GM12878 (cell line): ENCODE results near the gene ECM1.

ENCODE experiments used
- BRCA1 ChIP-seq: IDR thresholded peaks from 2 replicates; pipeline ENCODE4 v1.6.1; 2011; ENCODE audit warnings: low read depth, low read length, improper control_type of control experiment
- EGR1 ChIP-seq, 2 experiments: IDR thresholded peaks; 1 replicate in 1 of 2; 2 replicates in 1 of 2; pipeline ENCODE4 v1.6.1; 2011 to 2012; ENCODE audit warnings: low read depth in 2 of 2, low read length in 2 of 2, borderline replicate concordance in 1 of 2, mild to moderate bottlenecking in 1 of 2, moderate library complexity in 1 of 2
- POLR2A ChIP-seq: IDR thresholded peaks from 2 replicates; pipeline ENCODE4 v1.6.1; 2011; ENCODE audit warnings: low read depth, mild to moderate bottlenecking, low read length
- POLR2AphosphoS2 ChIP-seq: IDR thresholded peaks from 2 replicates; pipeline ENCODE4 v1.6.1; 2011; ENCODE audit warnings: low read depth, mild to moderate bottlenecking, low read length, improper control_type of control experiment, moderate library complexity
- YY1 ChIP-seq: IDR thresholded peaks from 2 replicates; pipeline ENCODE4 v1.6.1; 2011; ENCODE audit warnings: low read depth, mild to moderate bottlenecking, low read length
- TF ChIP-seq, protein P1 (sequence below): IDR thresholded peaks from 2 replicates; pipeline ENCODE4 v1.6.1; 2012; ENCODE audit warnings: low read depth, low read length, improper control_type of control experiment
- TF ChIP-seq, protein P2 (sequence below): IDR thresholded peaks from 2 replicates; pipeline ENCODE4 v1.6.1; 2012; ENCODE audit warnings: low read depth, low read length, improper control_type of control experiment

DNA sequence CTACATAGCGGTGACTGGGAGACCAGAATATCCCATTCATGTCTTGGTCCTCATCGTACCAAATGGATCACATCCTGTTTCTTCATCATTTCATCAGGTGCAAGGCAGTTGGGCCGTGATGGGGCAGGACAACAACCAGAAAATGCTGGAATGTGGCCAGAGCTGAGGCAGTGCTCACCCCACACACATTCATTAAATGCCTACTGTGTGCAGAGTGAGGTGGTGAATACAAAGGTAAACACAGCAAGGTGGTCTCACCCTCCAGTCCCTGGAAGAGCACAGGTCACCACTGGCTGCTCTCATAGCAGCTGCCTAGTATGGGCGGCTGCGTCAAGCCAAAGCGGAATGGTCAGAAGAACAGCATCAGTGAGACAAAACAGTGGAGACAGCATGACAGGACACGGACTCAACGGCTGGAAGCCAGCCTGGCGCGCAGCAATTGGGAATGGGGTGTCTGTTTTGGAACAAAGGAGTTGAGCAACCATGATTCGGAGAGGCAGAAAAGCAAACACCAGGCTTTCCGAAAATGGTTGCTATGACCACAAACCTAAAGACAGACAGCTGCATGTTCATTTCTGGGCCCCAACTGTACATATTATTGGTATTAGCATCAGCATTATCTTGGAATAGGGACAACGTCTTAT, 35.7 kb downstream of the ECM1 start:
- TF ChIP-seq, protein P1, sequence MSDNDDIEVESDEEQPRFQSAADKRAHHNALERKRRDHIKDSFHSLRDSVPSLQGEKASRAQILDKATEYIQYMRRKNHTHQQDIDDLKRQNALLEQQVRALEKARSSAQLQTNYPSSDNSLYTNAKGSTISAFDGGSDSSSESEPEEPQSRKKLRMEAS = no peak
- TF ChIP-seq EGR1 (IDR thresholded peaks at IDR 0.05; ENCODE audit: borderline replicate concordance in 1 of 2, low read depth in 2 of 2, low read length in 2 of 2) (no peak), BRCA1 (no peak), POLR2A (no peak), POLR2AphosphoS2 (no peak), YY1 (no peak)
- TF ChIP-seq, protein P2, sequence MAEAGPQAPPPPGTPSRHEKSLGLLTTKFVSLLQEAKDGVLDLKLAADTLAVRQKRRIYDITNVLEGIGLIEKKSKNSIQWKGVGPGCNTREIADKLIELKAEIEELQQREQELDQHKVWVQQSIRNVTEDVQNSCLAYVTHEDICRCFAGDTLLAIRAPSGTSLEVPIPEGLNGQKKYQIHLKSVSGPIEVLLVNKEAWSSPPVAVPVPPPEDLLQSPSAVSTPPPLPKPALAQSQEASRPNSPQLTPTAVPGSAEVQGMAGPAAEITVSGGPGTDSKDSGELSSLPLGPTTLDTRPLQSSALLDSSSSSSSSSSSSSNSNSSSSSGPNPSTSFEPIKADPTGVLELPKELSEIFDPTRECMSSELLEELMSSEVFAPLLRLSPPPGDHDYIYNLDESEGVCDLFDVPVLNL = no peak
